DMS53 treated with DMSO at 0.1 percent for 48 hours (cell line): ENCODE data around the gene TSR2.
A peak's percentile ranks its signal among the peaks of the same experiment; 100 is the strongest.
"Not testable (repeated sequence)": the region's sequence is repeated elsewhere in the genome, so short reads cannot be mapped to it uniquely, and the experiment has no call there.

Source experiments
- DNase-seq: peaks from one replicate; lab custom pipeline; 2025; ENCODE audit not compliant: unreplicated experiment; lab: John Stamatoyannopoulos, UW

Gene TSR2

GRCh38 chrX:54473993-54474859 lies 34.0 kb downstream of the TSR2 start:
- DNase-seq = no peak

GRCh38 chrX:54479136-54480111 lies 39.2 kb downstream of the TSR2 start:
- DNase-seq = peak; percentile 54

- DNase-seq = no peak
Measured at GRCh38 chrX:54482839-54483593, 42.8 kb downstream of the TSR2 start.

- no peak for DNase-seq
Measured at GRCh38 chrX:54483946-54484345, 43.7 kb downstream of the TSR2 start.

- DNase-seq = no peak
Measured at GRCh38 chrX:54484666-54485065, 44.5 kb downstream of the TSR2 start.

- not testable (repeated sequence) for DNase-seq
Measured at GRCh38 chrX:54489819-54490218, 49.6 kb downstream of the TSR2 start.

GRCh38 chrX:54492340-54492739 lies 52.1 kb downstream of the TSR2 start:
- no peak for DNase-seq

- no peak for DNase-seq
Measured at GRCh38 chrX:54494166-54494988, 54.2 kb downstream of the TSR2 start.
